HFF-Myc (cell line): ENCODE measurements around the gene TGM1.

ENCODE experiments used
- DNase-seq: peaks from one replicate; pipeline ENCODE4 v3.0.0-alpha.2; 2011; ENCODE audit warnings: low read depth; ENCODE audit errors: extremely low read depth
- H3K4me3 ChIP-seq: replicated peaks from 2 replicates; pipeline ENCODE4 v1.5.1; 2011; ENCODE audit warnings: low read depth, mild to moderate bottlenecking, control low read depth, low read length
- TF ChIP-seq, protein P1 (sequence below): IDR thresholded peaks from 2 replicates; pipeline ENCODE4 v1.5.1; 2012; ENCODE audit warnings: mild to moderate bottlenecking, low read depth, low read length, control low read depth; ENCODE audit errors: missing control alignments

Gene TGM1

DNA sequence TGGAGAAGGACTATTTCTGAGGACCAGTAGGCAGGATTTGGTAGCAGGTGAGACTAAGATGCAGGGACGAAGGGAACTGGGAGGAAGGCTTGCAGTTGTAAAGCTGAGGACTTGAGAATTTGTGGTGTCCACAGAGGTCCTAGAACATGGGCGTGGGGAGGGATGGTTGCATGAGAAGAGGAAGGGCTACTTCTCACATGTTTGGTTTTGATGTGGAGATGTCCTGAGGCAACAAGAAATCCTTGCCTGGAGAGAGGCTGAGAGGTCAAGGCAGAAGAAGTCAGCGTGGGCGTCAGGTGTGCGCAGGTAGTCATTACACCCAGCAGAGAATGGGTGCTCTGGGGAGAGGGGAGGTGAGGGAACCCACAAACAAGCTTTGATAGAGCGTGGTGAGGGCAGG is 14.1 kb upstream of the TGM1 start:
- TF ChIP-seq, protein P1, sequence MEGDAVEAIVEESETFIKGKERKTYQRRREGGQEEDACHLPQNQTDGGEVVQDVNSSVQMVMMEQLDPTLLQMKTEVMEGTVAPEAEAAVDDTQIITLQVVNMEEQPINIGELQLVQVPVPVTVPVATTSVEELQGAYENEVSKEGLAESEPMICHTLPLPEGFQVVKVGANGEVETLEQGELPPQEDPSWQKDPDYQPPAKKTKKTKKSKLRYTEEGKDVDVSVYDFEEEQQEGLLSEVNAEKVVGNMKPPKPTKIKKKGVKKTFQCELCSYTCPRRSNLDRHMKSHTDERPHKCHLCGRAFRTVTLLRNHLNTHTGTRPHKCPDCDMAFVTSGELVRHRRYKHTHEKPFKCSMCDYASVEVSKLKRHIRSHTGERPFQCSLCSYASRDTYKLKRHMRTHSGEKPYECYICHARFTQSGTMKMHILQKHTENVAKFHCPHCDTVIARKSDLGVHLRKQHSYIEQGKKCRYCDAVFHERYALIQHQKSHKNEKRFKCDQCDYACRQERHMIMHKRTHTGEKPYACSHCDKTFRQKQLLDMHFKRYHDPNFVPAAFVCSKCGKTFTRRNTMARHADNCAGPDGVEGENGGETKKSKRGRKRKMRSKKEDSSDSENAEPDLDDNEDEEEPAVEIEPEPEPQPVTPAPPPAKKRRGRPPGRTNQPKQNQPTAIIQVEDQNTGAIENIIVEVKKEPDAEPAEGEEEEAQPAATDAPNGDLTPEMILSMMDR: no peak
- no peak overlapping the region for H3K4me3 ChIP-seq
- no peak for DNase-seq

DNA sequence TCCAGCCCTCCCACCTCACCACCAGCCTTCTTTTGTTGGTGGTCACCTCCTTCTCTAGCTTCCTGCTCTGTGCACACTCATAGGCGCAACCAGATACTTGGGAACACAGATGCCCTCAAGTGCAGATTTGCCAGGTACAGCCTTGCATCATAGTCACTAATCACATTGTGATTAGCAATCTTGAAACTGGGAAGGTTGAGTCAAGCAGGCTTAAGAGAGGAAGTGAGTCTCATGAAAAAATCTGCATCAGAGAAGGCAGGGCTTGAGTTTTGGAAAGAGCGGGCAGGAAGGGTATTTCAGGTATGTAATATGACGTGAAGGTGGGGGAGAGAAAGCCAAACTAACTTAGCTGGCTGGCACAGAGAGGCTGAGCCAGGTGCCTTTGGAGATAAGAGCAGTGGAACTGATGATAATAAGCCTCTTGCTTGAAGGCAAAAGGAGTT is 11.1 kb upstream of the TGM1 start:
- no peak for DNase-seq
- TF ChIP-seq, protein P1: no peak
- no peak overlapping the region for H3K4me3 ChIP-seq

DNA sequence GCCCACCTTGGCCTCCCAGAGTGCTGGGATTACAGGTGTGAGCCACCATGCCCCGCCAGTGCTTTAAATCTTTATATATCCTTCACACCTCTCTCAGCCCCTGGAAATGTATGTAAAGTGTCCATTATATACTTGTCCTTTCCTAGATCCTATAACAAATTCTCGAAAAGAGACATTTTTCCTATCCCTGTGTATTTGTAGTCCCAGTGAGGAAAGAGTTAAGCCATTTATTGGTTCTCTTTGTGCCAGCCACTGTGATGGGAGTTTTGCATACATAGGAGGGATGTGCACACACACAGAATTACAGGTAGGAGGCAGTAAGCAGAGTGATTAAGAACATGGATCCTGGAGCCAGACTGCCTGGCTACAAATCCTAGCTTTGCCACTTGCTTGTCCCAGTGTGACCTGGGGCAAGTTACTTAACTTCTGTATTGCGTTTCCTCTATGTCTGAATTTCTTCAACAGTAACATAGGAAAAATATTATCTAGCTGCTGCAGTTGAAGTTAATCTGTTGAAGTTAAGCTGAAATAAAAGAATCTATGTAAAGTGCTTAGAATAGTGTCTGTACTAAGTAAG is 10.5 kb upstream of the TGM1 start:
- DNase-seq: no peak
- H3K4me3 ChIP-seq: no peak overlapping the region
- TF ChIP-seq, protein P1: no peak

DNA sequence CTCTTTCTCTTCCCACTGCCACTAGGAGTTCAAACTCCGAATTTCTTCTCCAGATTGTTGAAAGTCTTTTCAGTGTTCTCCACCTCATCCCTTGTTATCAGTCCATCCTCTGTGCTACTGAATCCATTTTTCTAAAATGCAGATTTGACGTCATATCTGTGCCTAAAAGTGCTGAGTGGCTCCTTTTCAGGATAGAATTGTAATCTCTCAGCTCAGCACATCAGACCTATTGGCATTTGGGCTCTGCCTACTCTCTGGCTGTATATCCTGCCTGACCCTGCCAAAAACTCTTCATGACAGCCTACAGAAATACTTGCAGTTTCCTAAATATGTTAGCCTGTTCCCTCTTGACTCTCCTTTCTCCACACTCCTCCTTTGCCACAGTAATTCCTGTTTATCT is 9.5 kb upstream of the TGM1 start:
- no peak for DNase-seq
- no peak overlapping the region for H3K4me3 ChIP-seq
- TF ChIP-seq, protein P1: no peak

DNA sequence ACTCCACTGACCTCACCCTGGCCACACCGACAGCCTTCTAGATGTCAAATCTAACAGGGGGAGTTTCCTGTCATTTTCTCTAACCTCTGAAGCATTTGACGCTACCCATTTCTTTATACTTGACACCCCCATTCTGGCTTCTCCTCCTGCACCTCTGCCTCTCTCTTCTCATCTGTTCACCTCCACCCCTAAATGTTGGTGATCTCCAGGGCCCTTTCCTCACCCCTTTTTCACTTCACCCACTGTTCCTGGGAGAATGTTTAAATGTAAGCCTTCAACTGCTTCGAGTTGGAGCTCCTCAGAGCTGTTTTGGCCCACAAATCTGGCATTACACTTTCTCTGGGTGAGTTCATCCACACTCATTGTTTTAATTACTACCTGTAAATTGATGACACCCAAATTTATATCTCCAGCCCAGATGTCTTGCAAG is 8.9 kb upstream of the TGM1 start:
- peak overlapping the region; percentile 89 for H3K4me3 ChIP-seq
- DNase-seq: no peak
- TF ChIP-seq, protein P1: no peak

DNA sequence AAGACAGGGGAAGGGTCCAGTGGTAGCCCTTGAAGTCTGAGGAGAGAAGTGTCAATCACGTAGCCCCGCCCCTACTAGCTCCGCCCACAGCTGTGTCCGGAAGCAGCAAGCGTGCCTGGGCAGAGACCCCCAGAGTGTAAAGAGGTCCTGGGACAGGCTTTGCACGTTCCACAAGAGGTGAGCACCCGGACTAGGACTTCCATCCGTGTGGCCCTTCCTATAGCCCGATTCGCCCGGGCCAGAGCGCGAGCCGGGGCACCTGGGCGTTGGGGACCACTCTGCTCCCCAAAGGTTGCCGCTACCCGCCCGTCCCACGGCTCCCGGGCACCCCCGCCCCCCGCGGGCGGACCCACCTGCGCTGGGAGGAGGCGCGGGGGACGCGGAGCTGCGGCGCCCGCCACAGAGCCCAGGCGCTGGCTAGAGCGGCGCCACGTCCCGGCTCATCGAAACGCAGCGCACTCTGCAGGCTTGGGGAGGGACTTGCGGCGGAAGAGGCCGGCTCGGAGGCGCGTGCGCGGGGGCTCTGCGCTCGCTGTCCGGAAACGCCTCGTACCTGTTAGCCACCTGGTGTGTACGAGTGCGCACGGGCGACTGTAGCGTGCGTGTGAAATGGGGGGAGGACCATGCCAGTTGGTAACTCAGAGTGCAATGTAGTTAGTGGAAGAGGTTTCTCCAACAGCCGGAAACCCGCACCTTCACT is 8.3 kb upstream of the TGM1 start, which contains the start of gene RABGGTA:
RABGGTA (minus strand) TSS at position 464 of the 700 bp plus-strand sequence. CDS start 482 bp downstream, outside the sequence.
- H3K4me3 ChIP-seq: peak within 1 kb of the TSS; percentile 89
- DNase-seq: peak; percentile 57
- TF ChIP-seq, protein P1: peak; percentile 58
